Kidney epithelial cell (primary cell): ENCODE results near the gene FRY. TPM values are rescaled to one million over a fixed set of nuclear protein-coding genes. Genes with fewer than 3 reads are reported as not detected.
A peak's percentile ranks its signal among the peaks of the same experiment; 100 is the strongest.

Experiments used
- DNase-seq: peaks from one replicate; pipeline ENCODE4 v3.0.0-alpha.2; 2010; ENCODE audit warnings: low read depth
- H3K27me3 ChIP-seq: 2 replicates; pipeline ENCODE4 v1.6.0; 2011; ENCODE audit warnings: low read length; ENCODE audit not compliant: control insufficient read depth, insufficient read depth
- H3K36me3 ChIP-seq: 2 replicates; pipeline ENCODE4 v1.5.1; 2011; ENCODE audit warnings: low read length; ENCODE audit not compliant: control insufficient read depth, insufficient read depth
- H3K4me3 ChIP-seq: 2 replicates; pipeline ENCODE4 v1.5.1; 2011; ENCODE audit warnings: low read depth, mild to moderate bottlenecking, control low read depth, low read length
- CTCF ChIP-seq: IDR thresholded peaks from 2 replicates; pipeline ENCODE4 v1.5.1; 2011; ENCODE audit warnings: mild to moderate bottlenecking, moderate library complexity, low read length, control low read depth, inconsistent platforms; ENCODE audit not compliant: insufficient read depth, poor library complexity, severe bottlenecking
- total RNA-seq: library from RNA; depleted of rRNA; stranded (reverse); fragments of >200 nt; gene quantifications from 2 replicates; pipeline ENCODE4 v1.2.3, GENCODE V29; 2015

Gene FRY
- total RNA-seq, 1 donor from 2014 or later, result 6.7 TPM

GRCh38 chr13:32011971-32012370 is 19.6 kb upstream of the FRY start:
- no peak for DNase-seq
- no peak overlapping the region for H3K4me3 ChIP-seq
- TF ChIP-seq CTCF, result no peak
- H3K27me3 ChIP-seq, result no peaks in the 10 kb centered on the region
- no peaks in the 10 kb centered on the region for H3K36me3 ChIP-seq

- Histone ChIP-seq H3K27me3 (no peaks in the 10 kb centered on the region), H3K36me3 (no peaks in the 10 kb centered on the region), H3K4me3 (no peak overlapping the region)
- TF ChIP-seq CTCF, result no peak
- DNase-seq, result no peak
Observed at GRCh38 chr13:32013181-32013580, 18.4 kb upstream of the FRY start.

- no peaks in the 10 kb centered on the region for H3K27me3 ChIP-seq
- DNase-seq, result no peak
- no peaks in the 10 kb centered on the region for H3K36me3 ChIP-seq
- TF ChIP-seq CTCF, result no peak
- no peak overlapping the region for H3K4me3 ChIP-seq
Observed at GRCh38 chr13:32016119-32016518, 15.5 kb upstream of the FRY start.

GRCh38 chr13:32016631-32017030 is 14.9 kb upstream of the FRY start:
- TF ChIP-seq CTCF, result no peak
- Histone ChIP-seq H3K36me3 (no peaks in the 10 kb centered on the region), H3K4me3 (no peak overlapping the region), H3K27me3 (no peaks in the 10 kb centered on the region)
- no peak for DNase-seq

GRCh38 chr13:32017474-32017873 is 14.1 kb upstream of the FRY start:
- no peak for DNase-seq
- Histone ChIP-seq H3K4me3 (no peak overlapping the region), H3K27me3 (no peaks in the 10 kb centered on the region), H3K36me3 (no peaks in the 10 kb centered on the region)
- no peak for TF ChIP-seq CTCF

GRCh38 chr13:32019612-32020233 is 11.9 kb upstream of the FRY start:
- TF ChIP-seq CTCF, result peak; percentile 81
- peak; percentile 28 for DNase-seq
- Histone ChIP-seq H3K36me3 (no peaks in the 10 kb centered on the region), H3K4me3 (no peak overlapping the region), H3K27me3 (no peaks in the 10 kb centered on the region)
